Left kidney (tissue), 2 donors: Measurements from ENCODE around the gene ERBB4. TPM values are rescaled to one million over a fixed set of nuclear protein-coding genes. Genes with fewer than 3 reads are reported as not detected.

Source experiments
- DNase-seq: peaks from one replicate; pipeline ENCODE4 v3.0.0-alpha.2; 2013
- polyA plus RNA-seq: library from polyadenylated mRNA; unstranded; fragments of 120-200 nt; gene quantifications from one replicate; pipeline ENCODE4 v1.2.1, GENCODE V29; 2013; ENCODE audit not compliant: insufficient read length

ERBB4 gene
- polyA plus RNA-seq, 1 donor, result 58.8 TPM

DNA sequence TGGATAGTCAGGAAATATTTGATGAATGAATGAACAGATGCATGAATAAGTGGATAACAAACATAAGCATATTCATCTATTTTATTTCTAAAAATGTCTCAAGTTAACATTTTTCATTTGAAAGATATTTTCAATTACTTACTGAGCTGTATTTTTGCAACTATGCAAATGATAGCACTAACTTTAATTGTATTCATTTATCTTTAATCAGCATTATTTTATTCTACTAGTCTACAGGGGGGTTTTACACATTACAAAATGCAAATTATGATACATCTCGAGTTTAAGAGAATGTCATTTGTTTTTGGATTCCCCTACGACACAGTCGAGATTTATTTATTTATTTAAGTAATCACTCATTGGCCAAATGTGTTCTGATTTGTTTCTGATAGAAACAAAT, 530.6 kb downstream of the ERBB4 start:
- no peak for DNase-seq

DNA sequence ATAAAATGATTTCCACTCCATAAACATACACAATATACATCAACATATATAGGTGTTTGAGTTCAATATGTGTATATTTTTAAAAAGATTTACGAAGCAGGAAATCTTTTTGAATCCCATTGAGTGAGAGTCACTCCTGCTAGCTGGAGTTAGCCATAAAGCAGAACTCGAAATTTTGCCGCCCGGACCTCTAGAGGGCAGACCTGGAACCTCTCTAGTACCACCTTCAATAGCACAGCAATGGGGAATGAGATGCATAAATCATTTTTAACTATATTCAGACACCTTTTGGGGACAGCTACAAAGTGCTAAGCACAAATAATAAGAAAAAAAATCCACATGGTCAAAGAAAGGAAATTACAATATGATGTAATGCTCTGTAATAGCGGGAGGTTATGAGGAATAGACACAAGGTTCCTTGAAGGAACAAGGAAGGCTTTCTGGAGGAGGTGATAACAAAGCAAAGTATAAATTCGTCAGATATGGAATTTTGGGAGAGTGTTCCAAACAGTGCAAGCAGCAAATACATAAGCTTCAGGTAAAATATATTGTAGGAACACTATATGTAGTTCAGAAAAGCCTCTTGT, 533.4 kb downstream of the ERBB4 start:
- peak; percentile 14 for DNase-seq

DNA sequence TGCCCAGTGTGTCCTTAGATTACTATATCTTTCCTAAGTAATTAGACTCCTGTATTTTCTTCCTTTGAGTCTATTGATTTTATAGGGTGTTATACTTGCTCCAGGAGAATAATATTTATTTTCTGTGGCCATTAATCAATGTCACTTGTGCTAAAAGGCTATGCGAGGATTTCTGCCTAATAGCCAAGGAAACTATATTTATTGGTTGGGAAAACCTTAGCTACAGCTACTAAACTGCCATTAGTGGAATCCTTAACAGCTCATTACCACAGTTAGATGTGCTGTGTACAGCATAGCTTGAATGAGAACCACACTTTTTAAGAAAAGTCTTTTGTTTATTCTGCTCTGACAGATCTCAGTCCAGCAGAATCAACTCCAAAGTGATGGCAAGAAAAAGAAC, 537.3 kb downstream of the ERBB4 start:
- no peak for DNase-seq

DNA sequence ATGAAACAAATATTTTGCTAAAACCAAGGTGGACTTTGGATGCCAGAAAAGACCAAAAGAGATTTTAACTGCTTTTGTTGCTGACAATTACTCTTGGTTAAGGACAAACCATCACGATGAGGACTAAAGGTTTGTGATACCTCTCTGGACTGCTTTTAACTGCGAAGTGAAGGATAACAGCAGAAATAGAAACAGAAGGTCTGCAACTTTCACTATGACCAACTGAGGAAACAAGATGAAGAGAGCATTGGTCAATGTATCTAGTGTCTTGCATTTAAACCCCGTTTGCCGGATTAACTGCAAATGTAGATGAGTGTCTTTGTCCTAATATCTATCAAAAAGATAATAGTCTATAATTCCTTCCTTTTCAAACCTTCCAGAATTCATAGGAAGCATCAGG, 541.7 kb downstream of the ERBB4 start:
- DNase-seq, result no peak

DNA sequence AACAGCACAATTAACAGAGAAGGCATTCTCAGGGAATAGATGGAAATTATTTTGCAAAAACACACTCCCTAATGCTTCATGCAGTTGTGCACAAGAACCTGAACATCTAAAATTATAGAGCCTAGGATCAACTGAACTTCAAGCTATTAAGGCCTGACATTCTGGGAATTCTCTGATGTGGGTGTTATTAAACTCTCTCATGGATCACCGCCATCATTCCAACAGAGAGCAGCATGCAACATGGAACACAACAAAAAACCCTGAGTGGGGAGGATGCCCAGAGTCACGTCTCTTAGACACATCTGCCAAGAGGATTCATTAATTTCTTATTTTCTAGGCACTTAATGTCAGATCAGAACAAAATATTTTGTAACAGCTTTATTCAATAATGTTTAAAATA, 543.8 kb downstream of the ERBB4 start:
- no peak for DNase-seq

DNA sequence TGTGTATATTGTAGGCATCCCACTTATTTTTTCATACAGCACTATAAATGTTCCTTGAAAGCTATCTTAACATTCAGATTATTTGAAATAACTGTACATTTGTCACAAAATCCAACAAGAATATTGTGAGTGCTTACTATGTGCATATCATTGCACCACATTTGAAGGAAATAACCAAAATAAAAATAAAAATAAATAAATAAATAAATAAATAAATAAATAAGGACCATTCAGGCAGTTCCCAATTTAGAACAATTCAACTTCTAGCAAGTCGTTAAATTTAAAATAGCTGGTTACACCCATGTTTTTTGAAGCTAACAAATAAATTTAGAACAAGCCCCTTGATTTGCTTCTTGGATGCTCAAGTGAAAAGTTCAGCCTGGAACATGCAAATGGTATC, 548.3 kb downstream of the ERBB4 start:
- DNase-seq, result no peak

DNA sequence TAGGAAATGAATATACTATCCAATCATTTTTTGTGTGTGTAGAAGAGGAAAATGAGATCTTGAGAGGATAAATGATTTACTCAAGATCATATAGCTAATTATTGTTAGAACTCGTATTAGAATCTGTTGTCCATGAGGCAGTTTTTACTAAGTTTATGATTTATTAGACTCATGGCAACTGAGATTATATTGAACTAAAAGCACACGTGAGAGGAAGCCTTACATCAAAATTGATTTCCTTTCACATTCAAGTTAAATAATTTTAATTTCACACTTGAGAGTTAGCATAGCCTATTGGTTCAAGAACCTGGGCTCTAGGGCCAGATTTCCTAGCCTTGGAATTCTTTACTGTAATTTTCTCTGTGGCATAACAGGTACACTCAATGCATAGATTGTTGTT, 552.3 kb downstream of the ERBB4 start:
- no peak for DNase-seq

DNA sequence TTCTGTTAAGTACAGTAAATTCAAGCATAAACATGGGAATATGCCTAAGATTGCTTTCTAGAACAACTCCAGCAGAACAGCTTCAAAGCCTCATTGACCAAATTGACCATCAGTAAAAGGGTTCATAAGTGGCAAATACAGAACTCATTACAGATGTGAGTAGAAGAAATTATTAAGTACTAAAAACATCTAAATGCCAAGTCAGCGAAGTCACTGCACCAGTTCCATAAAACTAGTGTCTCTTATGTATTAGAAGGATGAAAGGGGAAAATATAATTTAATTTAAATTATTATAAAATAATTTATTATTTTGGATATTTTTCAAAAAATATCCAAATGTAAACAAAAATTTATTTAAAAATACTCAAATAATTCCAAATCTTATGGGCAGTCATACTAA, 553.2 kb downstream of the ERBB4 start:
- DNase-seq, result no peak

DNA sequence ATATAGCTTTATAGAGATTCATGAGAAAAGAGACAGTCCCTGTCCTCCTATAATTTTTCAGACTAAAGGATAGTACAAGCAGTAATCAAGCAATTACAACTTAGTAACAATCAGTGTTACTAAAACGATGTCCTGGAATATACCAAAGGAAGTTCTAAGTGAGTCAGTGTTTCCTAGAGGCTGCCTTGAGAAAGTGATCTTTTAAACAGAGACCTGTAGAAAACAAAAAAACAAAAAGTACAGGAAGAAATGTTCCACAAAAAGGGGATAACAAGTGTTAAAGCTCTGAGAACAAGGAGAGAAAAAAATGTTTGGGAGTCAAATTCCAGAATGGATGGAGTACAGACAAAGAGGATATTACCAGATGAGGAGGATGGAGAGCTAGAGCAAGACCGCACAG, 556.4 kb downstream of the ERBB4 start:
- no peak for DNase-seq

DNA sequence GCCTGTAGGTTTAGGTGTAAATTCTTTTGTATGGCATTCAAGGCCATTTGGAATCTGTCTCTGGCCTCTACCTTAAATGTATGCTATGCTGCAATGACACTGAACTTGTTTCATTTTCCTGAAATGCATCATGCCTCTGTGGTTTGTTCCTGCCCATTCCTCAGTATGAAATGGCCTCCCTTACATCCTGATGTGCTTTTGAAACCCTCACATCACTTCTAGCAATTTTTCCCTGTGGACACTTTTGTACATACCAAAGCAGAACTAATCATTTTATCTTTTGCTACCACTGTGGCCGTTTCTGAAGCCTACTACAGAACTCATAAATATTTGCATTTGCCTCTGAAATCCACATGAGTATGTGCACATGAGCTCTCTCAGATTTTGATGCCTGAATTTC, 557.2 kb downstream of the ERBB4 start:
- no peak for DNase-seq

DNA sequence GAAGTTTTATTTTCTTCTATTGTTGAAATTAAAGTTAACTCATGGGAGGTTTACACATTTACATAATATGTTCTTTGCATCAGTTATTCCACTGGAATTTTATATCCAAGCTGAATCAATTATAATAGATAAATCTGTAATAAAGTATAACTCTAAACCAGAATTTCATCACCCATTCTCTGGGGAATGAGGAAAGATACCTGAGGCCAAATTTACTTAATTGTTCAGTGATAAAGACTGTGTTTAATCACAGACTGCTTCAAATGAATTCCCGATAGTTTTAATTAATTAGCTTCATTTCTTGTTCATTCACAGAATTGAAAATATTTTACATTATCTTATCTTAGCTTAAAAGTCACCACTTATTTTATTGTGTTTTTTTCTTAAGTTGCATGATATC, 562.5 kb downstream of the ERBB4 start:
- DNase-seq, result no peak

DNA sequence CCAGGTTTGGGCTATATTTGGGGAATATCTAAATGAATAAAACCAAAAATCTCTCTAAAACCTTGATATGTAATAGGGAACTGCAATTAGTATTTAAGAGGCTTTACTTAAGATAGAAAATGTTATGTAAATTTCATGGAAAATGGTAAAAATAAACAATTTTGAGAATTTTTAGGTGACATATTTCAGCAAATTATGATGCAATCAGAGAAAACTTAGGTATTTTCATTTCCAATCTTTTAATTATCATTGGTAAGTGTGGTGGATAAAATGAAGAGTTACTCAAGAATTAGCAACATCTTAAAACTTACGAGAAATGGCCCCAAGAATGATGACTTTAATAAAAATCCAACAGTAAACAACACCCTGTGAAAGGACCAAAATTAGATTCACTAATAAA, 571.4 kb downstream of the ERBB4 start:
- DNase-seq, result no peak

DNA sequence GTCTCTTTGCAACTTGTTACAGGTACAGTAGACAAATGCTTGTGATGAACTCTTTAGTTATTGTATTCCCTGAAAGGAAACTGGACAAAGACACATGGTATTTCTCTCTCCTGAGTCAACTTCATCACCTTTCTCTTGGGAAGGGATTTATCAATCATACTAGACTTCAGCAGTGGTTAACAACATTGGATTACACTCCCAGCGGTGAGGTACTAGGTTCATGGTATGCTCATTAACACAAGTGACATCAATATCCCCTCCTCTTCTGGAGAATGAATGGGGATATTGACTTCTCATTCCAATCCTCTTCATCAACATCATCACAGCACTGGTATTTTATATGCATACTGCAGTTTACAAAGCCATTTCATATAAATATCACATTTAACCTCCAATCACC, 574.6 kb downstream of the ERBB4 start:
- no peak for DNase-seq

DNA sequence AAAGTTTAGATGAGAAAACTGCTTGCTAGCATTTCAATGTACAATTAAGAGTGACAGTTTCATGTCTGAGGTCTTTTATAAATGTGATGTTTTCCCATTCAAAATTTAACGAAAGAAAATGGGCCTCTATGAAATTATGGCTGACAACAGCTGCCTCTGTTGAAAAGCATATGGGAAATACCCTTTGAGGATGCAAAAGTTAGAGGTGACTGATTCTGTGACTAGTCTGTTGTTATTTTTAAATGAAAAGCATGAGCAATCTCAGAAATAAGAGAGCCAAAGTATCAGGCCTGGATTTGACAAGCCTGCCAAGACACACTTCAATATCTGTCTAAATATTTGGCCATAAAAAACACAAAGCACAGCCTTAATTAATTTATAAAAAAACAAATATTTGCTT, 580.8 kb downstream of the ERBB4 start:
- DNase-seq, result no peak

DNA sequence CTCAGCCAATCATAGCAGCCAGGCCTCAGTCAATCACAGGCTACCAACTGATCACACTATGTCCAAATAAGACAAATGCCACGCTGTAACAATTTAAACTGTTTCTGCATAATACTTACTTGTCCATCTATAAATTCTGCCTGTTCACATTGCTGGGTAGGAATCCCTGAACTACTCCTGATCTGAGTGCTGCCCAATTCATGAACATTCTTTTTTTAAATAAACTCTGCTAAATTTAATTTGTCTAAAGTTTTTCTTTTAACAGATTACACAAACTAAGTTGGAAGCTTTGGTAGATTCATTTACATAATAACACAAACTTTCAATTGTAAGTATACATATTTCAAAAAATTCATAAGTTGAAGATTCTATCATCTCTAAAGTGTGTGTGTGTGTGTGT, 583.0 kb downstream of the ERBB4 start:
- no peak for DNase-seq

DNA sequence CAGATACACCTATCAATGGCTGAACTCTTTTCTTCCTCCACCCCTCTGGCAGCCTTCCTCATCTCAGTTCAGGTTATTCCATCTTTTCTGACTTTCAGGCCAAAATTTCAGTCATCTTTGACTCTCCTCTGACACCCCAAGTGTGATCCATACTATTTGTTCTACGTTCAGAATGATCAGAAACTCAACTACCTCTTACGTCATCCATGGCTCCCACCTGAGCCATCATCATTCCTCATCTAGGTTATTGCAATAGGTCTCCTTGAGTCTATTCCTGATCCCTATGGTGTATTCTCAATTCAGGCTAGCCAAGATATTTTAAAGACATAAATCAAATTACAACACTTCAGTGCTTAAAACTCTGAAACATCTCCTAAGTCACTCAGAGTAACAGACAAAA, 589.7 kb downstream of the ERBB4 start:
- DNase-seq, result no peak

DNA sequence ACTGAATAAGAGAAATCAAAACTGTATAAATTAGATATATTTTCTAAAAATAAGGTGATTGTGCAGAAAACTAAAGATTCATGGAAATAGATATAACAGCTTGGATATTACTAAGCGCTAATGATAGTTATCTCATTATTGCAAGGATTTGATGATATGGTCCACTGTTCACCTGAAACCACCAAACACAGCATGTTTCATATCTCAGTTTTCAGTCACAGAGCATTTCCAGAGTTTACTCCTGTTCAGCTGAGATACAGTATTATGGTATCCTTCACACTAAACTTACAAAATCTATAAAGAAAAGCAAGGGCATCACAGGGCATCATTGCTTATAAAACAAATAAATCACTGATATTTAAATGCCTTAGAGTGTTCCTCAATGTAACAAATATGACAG, 591.6 kb downstream of the ERBB4 start:
- no peak for DNase-seq

DNA sequence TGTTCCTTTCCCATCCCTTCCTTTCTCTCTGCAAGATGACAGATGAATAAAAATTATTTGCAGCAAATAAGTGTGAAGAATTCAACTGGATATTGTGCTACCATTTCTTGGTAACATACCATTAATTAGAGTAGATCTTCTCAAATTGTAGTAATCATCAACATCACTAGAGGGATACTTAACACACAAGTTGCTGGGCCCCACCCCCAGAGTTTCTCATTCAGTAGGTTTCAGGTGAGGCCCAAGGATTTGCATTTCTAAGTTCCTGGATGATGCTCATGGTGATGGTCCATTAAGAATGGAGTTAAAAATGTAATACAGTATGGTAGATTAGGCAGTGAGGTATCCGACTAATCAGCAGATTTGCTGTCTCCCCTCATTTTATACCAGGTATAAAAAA, 594.0 kb downstream of the ERBB4 start:
- DNase-seq, result no peak

DNA sequence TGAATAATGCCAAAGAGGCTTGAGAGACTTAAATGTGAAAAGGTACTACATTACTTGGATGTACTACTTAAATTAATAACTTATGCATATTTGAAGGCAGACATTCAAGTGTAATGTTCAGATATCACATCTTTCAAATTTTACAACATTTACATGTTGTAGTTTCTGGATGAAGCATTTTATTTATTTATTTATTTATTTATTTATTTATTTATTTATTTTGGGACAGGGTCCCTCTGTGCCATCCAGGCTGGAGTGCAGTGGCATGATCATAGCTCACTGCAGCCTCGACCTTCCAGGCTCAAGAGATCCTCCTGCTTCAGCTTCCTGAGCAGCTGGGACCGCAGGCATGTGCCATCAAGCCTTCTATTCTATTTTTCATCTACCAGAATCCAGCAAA, 596.4 kb downstream of the ERBB4 start:
- DNase-seq, result no peak

DNA sequence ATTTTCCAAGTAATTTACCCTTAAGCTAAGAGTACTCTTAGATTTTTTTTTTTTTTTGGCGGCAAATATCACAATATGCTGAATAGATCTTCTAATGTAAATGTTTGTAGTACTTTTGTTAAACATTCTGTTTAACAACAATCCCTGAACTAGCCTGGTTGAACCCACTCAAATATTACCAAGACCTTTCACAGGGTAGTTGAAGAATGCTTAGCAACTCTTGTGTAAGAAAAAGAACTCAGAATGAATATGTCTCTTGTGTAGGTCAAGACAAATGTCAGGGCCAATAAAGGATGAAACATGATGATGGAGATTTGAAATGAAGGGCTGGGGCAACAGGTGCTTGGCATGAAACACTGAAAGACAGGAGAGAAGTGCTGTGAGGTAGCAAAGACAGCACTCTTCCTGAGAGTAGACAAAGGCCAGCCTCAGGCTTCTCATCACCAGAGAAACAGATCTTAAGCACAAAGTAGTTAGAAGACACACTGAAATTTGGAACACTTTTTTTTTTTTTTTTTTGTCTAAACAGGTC, 597.3 kb downstream of the ERBB4 start:
- DNase-seq, result no peak

DNA sequence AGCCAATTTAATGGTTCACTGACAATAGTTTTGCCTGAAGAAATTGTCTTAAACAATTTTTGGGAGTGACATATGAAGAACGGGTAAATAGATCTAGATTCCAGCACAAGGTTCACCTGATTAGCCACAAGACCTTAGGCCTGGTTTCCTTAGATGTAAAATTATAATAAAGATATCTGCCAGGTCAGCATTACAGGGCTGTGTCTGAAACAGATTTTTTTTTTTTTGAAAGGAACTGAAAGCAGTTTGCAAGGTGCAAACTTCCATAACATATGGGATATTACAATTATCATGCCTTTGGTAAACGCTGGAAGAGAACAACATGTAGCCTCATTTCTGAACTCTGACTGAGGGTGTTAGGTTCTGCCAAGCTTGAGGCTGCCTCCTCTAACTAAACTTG, 599.4 kb downstream of the ERBB4 start:
- no peak for DNase-seq

DNA sequence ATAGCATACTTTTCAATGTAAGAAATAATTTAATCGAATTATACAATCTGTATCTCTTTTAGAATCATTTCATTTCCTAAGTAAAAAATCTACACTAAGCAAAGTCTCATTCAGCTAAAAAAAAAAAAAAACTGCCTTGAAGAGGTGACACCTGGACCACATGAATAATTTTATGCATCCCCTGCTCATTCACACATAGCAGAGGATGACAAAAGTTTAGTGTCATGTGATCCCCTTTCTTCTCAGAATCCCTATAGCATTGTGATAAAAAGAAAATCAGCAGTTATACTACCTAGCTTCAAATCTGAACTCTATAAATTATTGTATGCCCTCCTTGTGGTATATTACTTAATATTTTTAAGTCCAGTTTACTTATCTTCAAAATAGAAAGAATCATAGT, 603.8 kb downstream of the ERBB4 start:
- no peak for DNase-seq

DNA sequence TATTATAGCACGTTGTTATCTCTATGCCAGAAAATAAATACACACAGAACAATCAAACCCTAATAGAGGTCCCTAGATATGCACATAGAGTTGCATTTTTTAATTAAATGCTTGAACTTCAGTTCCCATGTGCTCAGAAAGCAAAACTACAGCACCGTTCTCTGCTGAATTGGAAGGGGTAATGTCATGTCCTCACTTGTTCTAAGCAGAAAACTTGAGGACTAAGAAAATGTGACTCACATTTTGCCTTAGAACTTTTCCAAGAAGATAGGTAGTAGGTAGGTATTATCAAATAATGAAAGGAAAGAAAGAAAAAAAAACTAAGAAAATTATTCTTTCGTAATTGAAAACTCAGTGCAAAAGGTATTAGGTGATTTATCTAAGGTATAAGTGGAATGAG, 607.3 kb downstream of the ERBB4 start:
- DNase-seq, result no peak

DNA sequence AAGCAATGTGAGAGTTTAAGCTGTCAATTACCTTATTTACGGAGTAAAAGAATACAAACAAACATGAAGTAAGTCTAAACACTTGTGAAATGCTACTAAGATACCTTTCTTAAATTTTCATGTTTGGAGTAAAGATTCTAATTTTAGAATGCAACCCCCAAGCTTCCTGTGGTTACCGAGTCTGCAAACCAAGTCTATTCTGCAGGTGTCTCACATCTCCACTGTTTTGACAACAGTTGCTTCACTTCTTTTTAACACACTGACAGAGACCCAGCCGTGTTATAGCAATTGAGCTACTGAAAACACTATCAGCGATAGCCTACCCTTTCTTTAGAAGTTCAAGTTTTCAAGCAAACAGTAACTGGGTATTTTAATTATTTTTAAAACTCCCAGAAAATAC, 608.3 kb downstream of the ERBB4 start:
- DNase-seq, result peak; percentile 21

DNA sequence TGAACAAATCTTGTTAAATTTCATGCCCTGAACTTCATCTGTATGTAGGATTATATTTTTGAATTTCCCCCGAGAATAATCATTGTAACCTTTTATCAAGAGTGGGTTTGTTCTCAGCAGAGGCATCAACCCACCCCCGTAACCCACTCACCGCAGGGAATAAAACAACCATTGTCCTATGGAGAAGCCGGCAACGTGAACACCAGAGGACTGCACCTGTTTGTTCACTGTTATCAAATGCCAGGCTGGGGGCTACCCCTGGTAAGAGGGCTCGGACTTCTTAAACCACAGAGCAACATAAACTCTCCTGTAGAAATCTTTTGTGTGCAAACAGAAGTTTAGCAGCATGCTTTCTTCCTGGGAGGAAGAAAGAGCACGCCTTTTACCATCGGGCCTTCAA, 610.4 kb downstream of the ERBB4 start:
- DNase-seq, result no peak
